ENCODE measurements around the gene TECPR2. TPM values are rescaled to one million over a fixed set of nuclear protein-coding genes. Genes with fewer than 3 reads are reported as not detected.

Gene TECPR2
- total and polyA plus RNA-seq, 2 donors from 2014 or later: 6.0 to 30.2 TPM

- no peaks in the 10 kb centered on the region for H3K27me3 ChIP-seq (ENCODE audit: control insufficient read depth, insufficient read depth, low read length)
- no peak for FAIRE-seq
- DNase-seq: no peak
- intact Hi-C loops (cut with DNase I): no loop called here
- no peaks in the 10 kb centered on the region for H3K9me3 ChIP-seq (ENCODE audit: control insufficient read depth in 2 of 3, insufficient read depth in 1 of 3, low read length in 3 of 3)
- no peaks in the 10 kb centered on the region for H3K4me1 ChIP-seq (ENCODE audit: control insufficient read depth in 2 of 3, insufficient read depth in 2 of 3, low read depth in 1 of 3, low read length in 3 of 3)
- no peak overlapping the region for H3K4me3 ChIP-seq (ENCODE audit: low read length in 3 of 3)
- no peak overlapping the region for H3K27ac ChIP-seq (ENCODE audit: low read depth in 2 of 2, low read length in 2 of 2)
- no peaks in the 10 kb centered on the region for H3K36me3 ChIP-seq (ENCODE audit: control insufficient read depth in 2 of 3, insufficient read depth in 3 of 3, low read length in 3 of 3)
- no peak overlapping the region for H3K9ac ChIP-seq (ENCODE audit: low read length in 3 of 3)
- TF ChIP-seq CTCF (IDR thresholded peaks at IDR 0.05; ENCODE audit: borderline replicate concordance, extremely low read depth, insufficient read depth): no peak
Measured at GRCh38 chr14:102485693-102486512, 123.2 kb downstream of the TECPR2 start.

GRCh38 chr14:102486513-102487203 lies 123.9 kb downstream of the TECPR2 start:
- no peaks in the 10 kb centered on the region for H3K27me3 ChIP-seq (ENCODE audit: control insufficient read depth, insufficient read depth, low read length)
- no peak overlapping the region for H3K27ac ChIP-seq (ENCODE audit: low read depth in 2 of 2, low read length in 2 of 2)
- H3K36me3 ChIP-seq (ENCODE audit: control insufficient read depth in 2 of 3, insufficient read depth in 3 of 3, low read length in 3 of 3): no peaks in the 10 kb centered on the region
- intact Hi-C loops (cut with DNase I): no loop called here
- H3K9ac ChIP-seq (ENCODE audit: low read length in 3 of 3): no peak overlapping the region
- FAIRE-seq: no peak
- H3K4me3 ChIP-seq (ENCODE audit: low read length in 3 of 3): no peak overlapping the region
- no peak for DNase-seq
- H3K9me3 ChIP-seq (ENCODE audit: control insufficient read depth in 2 of 3, insufficient read depth in 1 of 3, low read length in 3 of 3): no peaks in the 10 kb centered on the region
- H3K4me1 ChIP-seq (ENCODE audit: control insufficient read depth in 2 of 3, insufficient read depth in 2 of 3, low read depth in 1 of 3, low read length in 3 of 3): no peaks in the 10 kb centered on the region
- TF ChIP-seq CTCF (IDR thresholded peaks at IDR 0.05; ENCODE audit: borderline replicate concordance, extremely low read depth, insufficient read depth): no peak

DNA sequence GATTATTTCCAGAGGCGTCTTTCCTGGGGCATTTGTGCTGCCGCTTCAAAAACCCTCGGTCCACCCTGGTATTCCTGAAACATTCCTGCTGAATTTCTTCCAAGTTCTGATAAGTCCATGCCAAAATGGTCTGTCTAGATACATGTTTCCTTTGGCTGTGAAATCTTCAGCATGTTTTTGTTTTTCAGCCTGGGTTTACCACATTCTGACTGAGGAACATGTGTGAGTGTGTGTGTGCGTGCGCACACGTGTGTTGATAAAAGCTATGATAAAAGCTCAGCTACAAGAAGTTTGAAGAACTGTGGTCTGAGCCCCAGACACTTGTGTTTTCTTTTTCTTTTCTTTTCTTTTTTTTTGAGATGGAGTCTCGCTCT lies 124.5 kb downstream of the TECPR2 start:
- H3K9ac ChIP-seq (ENCODE audit: low read length in 3 of 3): no peak overlapping the region
- intact Hi-C loops (cut with DNase I): no loop called here
- H3K4me1 ChIP-seq (ENCODE audit: control insufficient read depth in 2 of 3, insufficient read depth in 2 of 3, low read depth in 1 of 3, low read length in 3 of 3): no peaks in the 10 kb centered on the region
- H3K27me3 ChIP-seq (ENCODE audit: control insufficient read depth, insufficient read depth, low read length): no peaks in the 10 kb centered on the region
- no peak for TF ChIP-seq CTCF (IDR thresholded peaks at IDR 0.05; ENCODE audit: borderline replicate concordance, extremely low read depth, insufficient read depth)
- FAIRE-seq (no peak), DNase-seq (no peak)
- no peak overlapping the region for H3K4me3 ChIP-seq (ENCODE audit: low read length in 3 of 3)
- H3K36me3 ChIP-seq (ENCODE audit: control insufficient read depth in 2 of 3, insufficient read depth in 3 of 3, low read length in 3 of 3): no peaks in the 10 kb centered on the region
- H3K27ac ChIP-seq (ENCODE audit: low read depth in 2 of 2, low read length in 2 of 2): no peak overlapping the region
- no peaks in the 10 kb centered on the region for H3K9me3 ChIP-seq (ENCODE audit: control insufficient read depth in 2 of 3, insufficient read depth in 1 of 3, low read length in 3 of 3)
